Erythroblast (primary cell): Measurements from ENCODE around the gene CLRN1.

Experiments
- DNase-seq, 2 experiments: peaks; one replicate each; lab custom pipeline; 2025; lab: John Stamatoyannopoulos, UW
- GATA1 ChIP-seq: IDR thresholded peaks from 2 replicates; pipeline ENCODE4 v1.6.1; 2011; ENCODE audit warnings: low read depth, mild to moderate bottlenecking, control low read depth, low read length, moderate library complexity
- POLR2A ChIP-seq: IDR thresholded peaks from 2 replicates; pipeline ENCODE4 v1.6.1; 2011; ENCODE audit warnings: mild to moderate bottlenecking, low read length

CLRN1 gene

DNA sequence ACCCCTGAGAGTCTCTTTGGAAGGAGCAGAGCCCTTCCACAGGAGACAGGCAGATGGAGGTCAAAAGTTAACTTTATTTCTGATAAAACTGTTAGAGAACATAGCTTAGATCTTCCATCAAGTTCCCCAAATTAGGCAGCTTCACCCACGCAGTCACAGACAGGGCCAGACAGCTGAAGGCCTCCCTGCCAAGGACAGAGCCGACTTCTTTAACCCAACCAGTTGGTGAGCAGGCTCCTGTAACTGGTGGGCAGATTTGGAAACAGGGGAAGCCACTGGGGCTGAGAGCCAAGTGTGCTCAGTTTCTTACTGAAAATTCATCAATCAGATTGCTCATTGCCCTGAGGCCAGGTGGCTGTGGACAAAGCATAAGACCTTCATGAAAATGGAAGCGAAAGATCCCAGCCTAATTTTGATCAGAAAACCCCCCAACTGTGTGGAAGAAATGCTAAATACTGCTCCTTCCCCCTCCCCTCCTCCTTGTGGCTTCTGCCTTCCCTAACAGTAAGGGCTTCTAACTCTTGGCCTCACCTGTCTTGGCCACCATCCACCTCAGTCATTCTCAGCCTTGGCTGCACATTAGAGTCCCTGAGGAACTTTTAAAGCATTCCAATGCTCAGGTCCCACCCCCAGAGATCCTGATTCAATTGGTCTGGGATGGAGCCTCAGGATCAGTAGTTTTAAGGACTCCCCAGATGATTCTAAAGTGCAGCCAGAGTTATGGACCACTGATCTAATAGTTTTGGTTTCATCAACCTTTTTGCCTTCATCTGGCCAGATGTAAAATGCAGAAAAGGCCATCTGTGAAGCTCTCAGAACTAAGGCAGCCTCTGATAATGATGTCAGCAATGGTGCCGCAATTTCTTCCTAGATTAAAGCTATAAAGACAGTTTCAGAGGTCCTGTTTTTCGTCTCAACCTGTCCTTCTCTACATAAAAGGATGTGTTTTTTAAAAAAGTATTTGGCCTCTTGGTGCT lies 11.5 kb downstream of the CLRN1 start:
- no peak for TF ChIP-seq POLR2A
- TF ChIP-seq GATA1: no peak

GRCh38 chr3:150958683-150959082 lies 13.8 kb downstream of the CLRN1 start:
- DNase-seq: no peak
- TF ChIP-seq POLR2A (no peak), GATA1 (no peak)

More for the DNA sequence above, 11.5 kb downstream of the CLRN1 start:
- no peak for DNase-seq

DNA sequence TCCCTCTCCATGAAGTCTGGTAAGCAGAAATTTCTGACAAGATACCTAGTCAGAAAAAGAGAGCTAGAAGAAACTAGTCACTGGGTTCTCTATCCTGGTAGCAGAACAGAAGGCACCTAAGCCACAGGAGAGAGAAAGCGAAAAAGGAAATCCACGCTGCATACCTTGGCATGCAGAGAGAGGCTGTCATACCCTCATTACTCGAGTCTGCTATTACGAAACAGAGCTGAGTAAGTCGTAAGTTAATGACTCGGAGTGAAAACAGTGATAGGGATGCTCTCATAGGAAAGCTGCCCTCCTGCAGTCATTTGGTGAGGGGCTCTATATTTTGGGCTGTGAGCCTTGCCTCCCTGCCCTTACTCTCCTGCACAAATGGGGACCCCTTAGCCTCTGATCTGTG lies 16.2 kb downstream of the CLRN1 start:
- no peak for DNase-seq
- TF ChIP-seq GATA1: no peak
- no peak for TF ChIP-seq POLR2A

GRCh38 chr3:150951923-150952322 lies 20.6 kb downstream of the CLRN1 start:
- DNase-seq: no peak
- no peak for TF ChIP-seq POLR2A
- TF ChIP-seq GATA1: no peak

- TF ChIP-seq POLR2A (no peak), GATA1 (no peak)
- DNase-seq: no peak
These were observed 27.1 kb downstream of the CLRN1 start for GRCh38 chr3:150945226-150946032.

DNA sequence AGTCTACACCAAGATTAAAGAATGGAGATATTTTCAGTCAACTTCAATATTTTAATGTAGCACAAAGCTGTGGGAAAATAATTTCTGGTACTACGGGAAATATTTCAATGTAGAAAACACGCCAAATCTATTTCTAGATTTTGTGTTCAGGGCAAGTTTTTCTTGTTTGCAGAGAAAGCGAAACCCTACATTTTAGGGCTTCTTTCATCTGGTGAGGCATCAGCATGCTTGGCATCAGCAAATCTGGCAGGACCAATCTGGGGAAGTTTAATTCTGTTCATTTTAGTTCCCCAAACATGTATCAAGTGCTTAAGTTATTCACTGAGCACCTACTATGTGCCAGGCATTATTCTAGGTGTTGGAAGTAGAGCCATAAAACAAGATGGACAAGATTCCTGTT lies 30.3 kb downstream of the CLRN1 start:
- no peak for DNase-seq
- no peak for TF ChIP-seq GATA1
- TF ChIP-seq POLR2A: no peak

GRCh38 chr3:150936693-150937092 lies 35.8 kb downstream of the CLRN1 start:
- no peak for TF ChIP-seq GATA1
- no peak for TF ChIP-seq POLR2A
- no peak for DNase-seq

DNA sequence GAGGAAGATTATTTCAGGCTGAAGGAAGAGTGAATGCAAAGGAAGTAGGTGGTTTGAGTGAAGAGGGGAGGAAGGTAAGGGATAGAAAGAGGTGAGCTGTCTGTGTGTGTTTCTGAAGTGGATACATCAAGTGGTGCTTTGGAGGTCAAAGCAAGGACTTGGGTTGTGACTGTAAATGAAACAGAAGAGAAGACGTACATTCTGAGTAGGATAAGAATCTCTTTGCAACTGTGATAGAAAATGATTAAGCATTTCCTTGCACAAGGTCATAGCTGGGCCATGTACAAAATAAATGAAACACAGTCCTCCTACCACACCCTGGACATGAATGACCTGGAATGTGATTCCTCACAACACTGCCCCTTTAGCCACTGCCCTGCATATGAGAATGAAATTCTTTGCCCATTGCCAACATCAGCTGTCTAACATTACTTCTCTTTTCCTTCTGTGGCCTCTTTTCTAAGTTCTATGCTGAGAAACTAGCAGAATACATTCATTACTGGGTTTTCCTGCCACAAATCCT lies 39.0 kb downstream of the CLRN1 start:
- no peak for DNase-seq
- no peak for TF ChIP-seq GATA1
- TF ChIP-seq POLR2A: no peak

- no peak for DNase-seq
- TF ChIP-seq GATA1 (no peak), POLR2A (no peak)
These were observed 40.8 kb downstream of the CLRN1 start for GRCh38 chr3:150931745-150932144.

DNA sequence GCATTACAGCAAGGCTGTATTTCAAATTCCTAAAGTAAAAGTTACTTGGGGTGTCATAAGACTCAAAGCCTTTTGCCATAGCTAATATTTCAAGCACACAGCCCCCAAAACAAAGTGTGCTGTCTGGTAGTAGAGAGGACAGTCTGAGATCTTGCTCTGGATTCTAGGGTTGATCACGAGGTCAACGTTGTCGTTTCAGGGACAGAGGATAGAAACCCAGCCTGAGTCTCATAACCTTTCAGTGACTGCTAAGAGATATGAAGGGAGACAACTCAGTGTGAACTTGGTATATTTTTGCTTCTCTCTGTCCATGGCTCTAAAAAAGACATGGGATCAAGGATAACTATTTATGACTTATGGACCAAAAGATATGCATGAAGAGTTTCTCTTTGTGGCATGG lies 41.7 kb downstream of the CLRN1 start:
- TF ChIP-seq POLR2A (no peak), GATA1 (no peak)

DNA sequence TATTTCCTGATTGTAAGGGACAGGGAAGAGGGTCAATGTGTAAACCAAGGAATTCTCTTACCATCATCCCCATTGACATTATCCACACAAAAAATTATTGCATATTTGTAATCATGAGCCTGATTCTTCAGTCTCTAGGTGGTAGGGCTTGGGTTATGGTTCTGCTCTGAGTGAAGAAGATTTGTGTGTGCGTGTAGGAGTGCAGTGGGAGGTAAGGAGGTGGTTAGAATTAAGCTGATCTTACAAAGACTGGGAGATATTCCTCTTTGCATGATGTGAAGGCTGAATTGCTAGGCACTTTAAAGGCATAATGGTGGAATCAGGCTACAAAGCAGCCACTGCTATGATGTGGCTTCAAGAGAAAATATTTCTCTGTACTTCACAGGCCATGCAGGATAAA lies 44.3 kb downstream of the CLRN1 start:
- DNase-seq: no peak
- TF ChIP-seq GATA1 (no peak), POLR2A (no peak)

More for the DNA sequence above, 41.7 kb downstream of the CLRN1 start:
- no peak for DNase-seq

DNA sequence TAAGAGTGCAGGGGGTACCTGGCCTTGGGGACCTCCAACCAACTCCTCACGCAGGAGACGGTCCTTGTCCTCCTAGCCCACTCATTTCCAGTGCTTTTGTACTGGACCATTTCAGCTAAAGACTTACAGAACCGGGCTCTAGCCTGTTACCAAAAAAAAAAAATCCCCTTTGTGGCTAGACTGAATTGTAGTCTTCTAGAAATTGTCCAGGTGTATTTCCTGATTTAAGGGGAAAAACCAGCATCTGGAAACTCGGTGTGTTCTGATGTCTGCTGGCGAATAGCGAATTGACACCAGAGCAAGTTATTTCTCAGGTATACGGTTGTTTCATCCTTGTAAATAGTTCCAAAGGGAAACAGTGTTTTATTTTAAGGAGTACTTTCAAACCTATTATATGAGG lies 46.2 kb downstream of the CLRN1 start:
- TF ChIP-seq GATA1 (no peak), POLR2A (no peak)
- no peak for DNase-seq

DNA sequence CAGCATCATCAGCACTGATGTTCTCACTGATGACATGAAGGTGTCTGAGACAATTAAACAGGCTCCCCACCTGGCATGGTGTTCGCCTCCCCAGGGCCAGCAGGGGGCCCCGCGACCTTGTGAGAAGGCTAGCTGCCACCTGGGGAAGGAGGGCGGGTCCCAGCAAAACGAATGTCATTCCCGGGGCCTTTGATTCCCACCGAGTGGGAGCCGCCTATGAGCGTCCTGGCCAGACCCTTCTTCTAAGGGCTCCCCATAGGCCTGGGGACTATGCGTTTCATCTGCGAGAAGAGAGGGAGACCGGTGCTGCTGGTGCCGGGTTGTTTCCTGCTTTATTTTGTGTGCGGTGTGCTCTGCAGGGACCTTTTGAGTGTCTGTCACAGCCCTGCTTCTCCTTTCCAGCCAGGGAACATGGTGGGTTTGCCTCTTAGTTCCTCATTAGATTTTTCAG lies 46.8 kb downstream of the CLRN1 start:
- peak; percentile 51 to 61 for DNase-seq
- TF ChIP-seq POLR2A (no peak), GATA1 (no peak)
